GM12801 (cell line): Measurements from ENCODE around the gene JAG2.

Experiments
- TF ChIP-seq, protein P1 (sequence below): IDR thresholded peaks from one replicate; pipeline ENCODE4 v1.5.1; 2011; ENCODE audit warnings: control low read depth; ENCODE audit not compliant: insufficient read length; ENCODE audit errors: extremely low read depth

JAG2 gene

GRCh38 chr14:105150368-105151083, 18.1 kb downstream of the JAG2 start:
- TF ChIP-seq, protein P1, sequence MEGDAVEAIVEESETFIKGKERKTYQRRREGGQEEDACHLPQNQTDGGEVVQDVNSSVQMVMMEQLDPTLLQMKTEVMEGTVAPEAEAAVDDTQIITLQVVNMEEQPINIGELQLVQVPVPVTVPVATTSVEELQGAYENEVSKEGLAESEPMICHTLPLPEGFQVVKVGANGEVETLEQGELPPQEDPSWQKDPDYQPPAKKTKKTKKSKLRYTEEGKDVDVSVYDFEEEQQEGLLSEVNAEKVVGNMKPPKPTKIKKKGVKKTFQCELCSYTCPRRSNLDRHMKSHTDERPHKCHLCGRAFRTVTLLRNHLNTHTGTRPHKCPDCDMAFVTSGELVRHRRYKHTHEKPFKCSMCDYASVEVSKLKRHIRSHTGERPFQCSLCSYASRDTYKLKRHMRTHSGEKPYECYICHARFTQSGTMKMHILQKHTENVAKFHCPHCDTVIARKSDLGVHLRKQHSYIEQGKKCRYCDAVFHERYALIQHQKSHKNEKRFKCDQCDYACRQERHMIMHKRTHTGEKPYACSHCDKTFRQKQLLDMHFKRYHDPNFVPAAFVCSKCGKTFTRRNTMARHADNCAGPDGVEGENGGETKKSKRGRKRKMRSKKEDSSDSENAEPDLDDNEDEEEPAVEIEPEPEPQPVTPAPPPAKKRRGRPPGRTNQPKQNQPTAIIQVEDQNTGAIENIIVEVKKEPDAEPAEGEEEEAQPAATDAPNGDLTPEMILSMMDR: no peak

DNA sequence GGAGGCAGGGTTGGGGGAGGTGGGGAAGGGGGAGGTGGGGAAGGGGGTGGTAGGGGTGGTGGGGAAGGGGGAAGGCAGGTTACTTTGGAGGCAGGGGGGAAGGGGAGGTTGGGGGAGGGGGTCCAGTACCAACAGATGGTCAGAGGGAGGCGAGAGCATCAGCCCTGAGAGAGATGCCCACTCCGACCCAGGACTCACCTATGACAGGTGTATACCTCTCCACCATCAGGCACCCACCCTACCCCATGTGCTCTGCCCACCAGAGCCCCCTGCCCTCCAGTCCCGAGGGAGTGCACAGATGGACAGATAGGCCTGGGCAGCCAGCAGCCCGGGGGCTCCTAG, 18.6 kb downstream of the JAG2 start:
- TF ChIP-seq, protein P1: no peak

- TF ChIP-seq, protein P1: no peak
These were observed 19.3 kb downstream of the JAG2 start for GRCh38 chr14:105149146-105149781.

DNA sequence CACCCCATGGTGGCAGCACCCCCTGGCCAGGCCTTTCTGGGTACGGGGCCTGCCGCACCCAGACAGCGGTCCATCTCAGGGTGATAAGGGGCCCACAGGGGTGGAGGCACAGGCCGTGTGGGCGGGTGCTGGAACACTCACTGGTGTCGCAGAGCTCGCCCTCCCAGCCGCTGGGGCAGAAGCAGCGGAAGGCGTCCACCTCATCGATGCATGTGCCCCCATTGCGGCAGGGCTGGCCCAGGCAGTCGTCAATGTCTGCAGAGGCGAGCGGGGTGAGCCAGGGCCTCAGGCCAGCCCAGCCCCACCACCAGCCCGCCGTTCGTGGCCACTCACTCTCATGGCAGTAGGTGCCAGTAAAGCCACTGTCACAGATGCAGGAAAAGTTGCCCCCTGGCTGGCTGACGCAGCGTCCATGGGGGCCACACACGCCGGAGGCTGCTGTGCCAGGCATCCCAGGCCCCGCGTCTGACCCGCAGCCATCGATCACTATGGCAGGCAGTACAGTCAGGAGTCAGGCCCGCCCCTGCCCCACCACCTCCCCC, 19.9 kb downstream of the JAG2 start:
- TF ChIP-seq, protein P1: no peak

- TF ChIP-seq, protein P1: no peak
These were observed 20.6 kb downstream of the JAG2 start for GRCh38 chr14:105147671-105148603.

GRCh38 chr14:105146976-105147635, 21.5 kb downstream of the JAG2 start:
- TF ChIP-seq, protein P1: no peak
